Measurements from ENCODE around the gene FCRL6.

Gene FCRL6

GRCh38 chr1:159774465-159774864 is 27.7 kb upstream of the FCRL6 start:
- TF ChIP-seq RAD21 (IDR thresholded peaks at IDR 0.05; ENCODE audit: low read depth): no peak

GRCh38 chr1:159775716-159776115 is 26.4 kb upstream of the FCRL6 start:
- TF ChIP-seq ZBTB7A (IDR thresholded peaks at IDR 0.05; ENCODE audit: low read depth): no peak
- TF ChIP-seq CREB1 (IDR thresholded peaks at IDR 0.05; ENCODE audit: low read depth): no peak
- TF ChIP-seq RAD21 (IDR thresholded peaks at IDR 0.05; ENCODE audit: low read depth): peak; percentile 24; the same call in 1 of the 2 replicates
- TF ChIP-seq MAX (IDR thresholded peaks at IDR 0.05): no peak
- no peak for TF ChIP-seq TAF1 (IDR thresholded peaks at IDR 0.05; ENCODE audit: low read depth)

GRCh38 chr1:159778266-159778665 is 23.9 kb upstream of the FCRL6 start:
- TF ChIP-seq NFIC (IDR thresholded peaks at IDR 0.05) (no peak), RAD21 (IDR thresholded peaks at IDR 0.05; ENCODE audit: low read depth) (no peak), REST (IDR thresholded peaks at IDR 0.05; ENCODE audit: low read depth) (no peak), ZBTB7A (IDR thresholded peaks at IDR 0.05; ENCODE audit: low read depth) (no peak), YY1 (IDR thresholded peaks at IDR 0.05; ENCODE audit: low read depth) (no peak), TCF12 (IDR thresholded peaks at IDR 0.05; ENCODE audit: low read depth) (no peak), USF1 (IDR thresholded peaks at IDR 0.05) (no peak), FOXM1 (IDR thresholded peaks at IDR 0.05; ENCODE audit: borderline replicate concordance, low read depth) (no peak), TAF1 (IDR thresholded peaks at IDR 0.05; ENCODE audit: low read depth) (no peak), TEAD4 (IDR thresholded peaks at IDR 0.05) (no peak)

- no peak for TF ChIP-seq EGR1 (IDR thresholded peaks at IDR 0.05)
- no peak for TF ChIP-seq USF1 (IDR thresholded peaks at IDR 0.05)
- TF ChIP-seq CEBPB (IDR thresholded peaks at IDR 0.05): no peak
- TF ChIP-seq CREB1 (IDR thresholded peaks at IDR 0.05; ENCODE audit: low read depth): no peak
- TF ChIP-seq TEAD4 (IDR thresholded peaks at IDR 0.05): no peak
- no peak for TF ChIP-seq ZBTB7A (IDR thresholded peaks at IDR 0.05; ENCODE audit: low read depth)
- TF ChIP-seq TCF12 (IDR thresholded peaks at IDR 0.05; ENCODE audit: low read depth): no peak
- TF ChIP-seq TAF1 (IDR thresholded peaks at IDR 0.05; ENCODE audit: low read depth): no peak
Observed at GRCh38 chr1:159779403-159779851, 22.7 kb upstream of the FCRL6 start.

GRCh38 chr1:159780583-159781582 is 21.3 kb upstream of the FCRL6 start, which contains the start of gene DUSP23:
DUSP23 (plus strand) TSS chr1:159780962; CDS start chr1:159781101, 139 bp downstream.
- TF ChIP-seq NFIC (IDR thresholded peaks at IDR 0.05) (peak; percentile 9; the same call in 1 of the 2 replicates), FOXM1 (IDR thresholded peaks at IDR 0.05; ENCODE audit: borderline replicate concordance, low read depth) (no peak), USF1 (IDR thresholded peaks at IDR 0.05) (peak; percentile 96), CEBPB (IDR thresholded peaks at IDR 0.05) (peak; percentile 76), CREB1 (IDR thresholded peaks at IDR 0.05; ENCODE audit: low read depth) (0 out of 2 replicates have a peak, but pooled peaks have one; percentile 37), ZBTB7A (IDR thresholded peaks at IDR 0.05; ENCODE audit: low read depth) (peak; percentile 68; the same call in 1 of the 2 replicates), TEAD4 (IDR thresholded peaks at IDR 0.05) (peak; percentile 34; the same call in 1 of the 2 replicates), TAF1 (IDR thresholded peaks at IDR 0.05; ENCODE audit: low read depth) (peak; percentile 53), EP300 (IDR thresholded peaks at IDR 0.05; ENCODE audit: borderline replicate concordance) (peak; percentile 12; the same call in 1 of the 2 replicates), EGR1 (IDR thresholded peaks at IDR 0.05) (peak; percentile 97), YY1 (IDR thresholded peaks at IDR 0.05; ENCODE audit: low read depth) (0 out of 2 replicates have a peak, but pooled peaks have one; percentile 25), TCF12 (IDR thresholded peaks at IDR 0.05; ENCODE audit: low read depth) (peak; percentile 44; the same call in 1 of the 2 replicates), MAX (IDR thresholded peaks at IDR 0.05) (peak; percentile 99), REST (IDR thresholded peaks at IDR 0.05; ENCODE audit: low read depth) (no peak), RAD21 (IDR thresholded peaks at IDR 0.05; ENCODE audit: low read depth) (peak; percentile 86)
